HUES6 (cell line): ENCODE data around the gene TRIM40.

ENCODE experiments used
- H3K27ac ChIP-seq: 2 replicates; pipeline ENCODE4 v1.7.0; 2013; ENCODE audit warnings: low read depth, mild to moderate bottlenecking, low read length, inconsistent platforms
- H3K27me3 ChIP-seq: 2 replicates; pipeline ENCODE4 v1.6.1; 2013; ENCODE audit warnings: low read length; ENCODE audit not compliant: control insufficient read depth, insufficient read depth
- H3K36me3 ChIP-seq: 2 replicates; pipeline ENCODE4 v1.6.1; 2013; ENCODE audit warnings: low read length; ENCODE audit not compliant: control insufficient read depth, insufficient read depth
- H3K4me1 ChIP-seq: 2 replicates; pipeline ENCODE4 v1.6.1; 2013; ENCODE audit warnings: low read length; ENCODE audit not compliant: control insufficient read depth, insufficient read depth
- H3K4me3 ChIP-seq: 2 replicates; pipeline ENCODE4 v1.5.1; 2013; ENCODE audit warnings: low read depth, low read length
- H3K9ac ChIP-seq: one replicate; pipeline ENCODE4 v1.6.1; 2013; ENCODE audit warnings: mild to moderate bottlenecking, low read length
- H3K9me3 ChIP-seq: 2 replicates; pipeline ENCODE4 v1.6.1; 2013; ENCODE audit warnings: low read depth, low read length; ENCODE audit not compliant: control insufficient read depth, insufficient read depth

TRIM40 gene

GRCh38 chr6:30101444-30102413 lies 34.2 kb upstream of the TRIM40 start:
- Histone ChIP-seq H3K27ac (no peak overlapping the region), H3K36me3 (no peaks in the 10 kb centered on the region), H3K27me3 (peaks cover 91% of the 10 kb centered on the region), H3K9me3 (no peaks in the 10 kb centered on the region), H3K9ac (peak overlapping the region; percentile 25), H3K4me3 (peak overlapping the region; percentile 67), H3K4me1 (peaks cover 27% of the 10 kb centered on the region)

DNA sequence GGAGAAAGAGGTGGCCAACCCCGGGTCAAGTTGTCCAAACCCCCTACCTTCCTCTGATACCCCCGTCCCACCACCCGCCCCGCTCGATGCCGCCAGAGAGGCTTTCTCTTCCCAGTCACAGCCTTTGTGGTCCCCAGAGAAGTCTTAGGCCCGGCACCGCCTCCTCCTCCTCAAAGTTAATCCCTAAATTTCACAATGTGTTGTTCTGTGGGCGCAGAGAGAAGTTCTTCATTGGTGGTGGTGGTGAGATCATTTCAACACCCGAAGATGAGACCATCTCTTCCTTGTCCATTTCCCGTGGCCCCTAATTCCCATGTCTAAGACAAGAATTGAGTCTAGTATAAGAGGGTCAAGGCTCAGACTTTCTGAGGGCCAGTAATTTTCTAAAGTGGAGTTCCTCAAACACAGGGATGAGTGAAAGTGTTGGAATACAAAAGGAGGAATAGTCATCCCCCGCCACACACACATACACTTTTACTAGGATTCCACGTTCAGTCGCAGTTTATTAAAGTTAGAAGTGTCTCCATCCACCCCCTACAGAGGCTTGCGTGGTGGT lies 33.4 kb upstream of the TRIM40 start:
- H3K9ac ChIP-seq, result no peak overlapping the region
- peaks cover 27% of the 10 kb centered on the region for H3K4me1 ChIP-seq
- no peaks in the 10 kb centered on the region for H3K36me3 ChIP-seq
- H3K27ac ChIP-seq, result no peak overlapping the region
- H3K27me3 ChIP-seq, result peaks cover 83% of the 10 kb centered on the region
- H3K4me3 ChIP-seq, result peak overlapping the region; percentile 67
- H3K9me3 ChIP-seq, result no peaks in the 10 kb centered on the region

GRCh38 chr6:30102970-30103871 lies 32.7 kb upstream of the TRIM40 start:
- Histone ChIP-seq H3K9ac (peak overlapping the region; percentile 4), H3K4me1 (peaks cover 27% of the 10 kb centered on the region), H3K36me3 (no peaks in the 10 kb centered on the region), H3K27ac (no peak overlapping the region), H3K27me3 (peaks cover 76% of the 10 kb centered on the region), H3K4me3 (peak overlapping the region; percentile 72), H3K9me3 (no peaks in the 10 kb centered on the region)

- H3K9ac ChIP-seq, result peak overlapping the region; percentile 4
- no peaks in the 10 kb centered on the region for H3K36me3 ChIP-seq
- peak overlapping the region; percentile 72 for H3K4me3 ChIP-seq
- H3K27me3 ChIP-seq, result peaks cover 75% of the 10 kb centered on the region
- peaks cover 27% of the 10 kb centered on the region for H3K4me1 ChIP-seq
- H3K9me3 ChIP-seq, result no peaks in the 10 kb centered on the region
- no peak overlapping the region for H3K27ac ChIP-seq
These were observed 32.1 kb upstream of the TRIM40 start for GRCh38 chr6:30103872-30104179.

DNA sequence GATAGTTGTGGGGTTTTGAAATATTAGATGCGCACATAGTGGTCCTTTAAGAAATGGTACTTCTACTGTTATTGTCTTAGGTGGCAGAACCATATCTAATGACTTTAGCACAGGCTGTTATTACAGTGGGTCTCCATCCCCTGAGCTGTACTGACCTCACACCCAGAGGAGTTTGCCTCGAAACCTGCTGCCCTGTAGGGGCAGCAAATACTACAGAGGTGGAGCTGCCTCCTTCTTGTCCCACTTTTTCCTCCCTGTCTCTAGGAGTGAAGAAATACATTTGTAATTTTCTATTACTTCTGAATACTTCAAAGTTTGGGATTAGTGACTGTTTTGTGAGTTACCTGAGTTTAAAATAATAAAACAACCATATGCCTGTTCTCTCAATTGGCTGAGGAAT lies 31.3 kb upstream of the TRIM40 start:
- Histone ChIP-seq H3K9ac (no peak overlapping the region), H3K9me3 (no peaks in the 10 kb centered on the region), H3K4me1 (peaks cover 27% of the 10 kb centered on the region), H3K36me3 (no peaks in the 10 kb centered on the region), H3K4me3 (no peak overlapping the region), H3K27ac (no peak overlapping the region), H3K27me3 (peaks cover 72% of the 10 kb centered on the region)

GRCh38 chr6:30111266-30111856 lies 24.6 kb upstream of the TRIM40 start:
- H3K27me3 ChIP-seq, result peaks cover 52% of the 10 kb centered on the region
- no peaks in the 10 kb centered on the region for H3K9me3 ChIP-seq
- no peak overlapping the region for H3K27ac ChIP-seq
- H3K4me1 ChIP-seq, result no peaks in the 10 kb centered on the region
- no peak overlapping the region for H3K9ac ChIP-seq
- no peaks in the 10 kb centered on the region for H3K36me3 ChIP-seq
- H3K4me3 ChIP-seq, result no peak overlapping the region

DNA sequence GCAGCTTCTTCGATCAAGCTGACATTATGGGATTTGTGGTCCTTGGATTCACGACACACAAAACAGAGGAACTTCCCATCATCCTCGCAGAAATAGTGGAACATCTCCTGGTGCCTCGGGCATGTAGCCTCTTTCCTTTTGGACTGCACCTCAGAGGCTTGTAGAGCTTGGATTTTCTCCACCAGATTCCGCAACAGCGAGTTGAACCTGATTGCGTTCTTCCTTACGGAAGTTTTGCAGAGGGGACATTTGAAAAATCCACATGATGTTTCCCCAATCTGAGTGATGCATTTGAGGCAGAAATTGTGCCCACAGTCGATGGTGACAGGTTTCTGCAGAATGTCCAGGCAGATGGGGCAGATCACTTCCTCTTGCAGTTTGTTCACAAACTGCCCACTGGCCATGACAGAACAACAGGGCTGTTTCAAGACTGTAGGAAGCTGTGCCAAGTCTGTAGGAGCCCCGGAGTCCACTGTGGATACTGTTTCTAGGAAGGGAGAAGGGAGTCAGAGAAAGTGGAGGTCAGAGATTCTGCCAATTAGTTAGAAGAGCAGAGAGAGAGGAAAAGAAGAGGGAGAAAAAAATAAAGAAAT lies 23.4 kb upstream of the TRIM40 start:
- H3K4me1 ChIP-seq, result no peaks in the 10 kb centered on the region
- H3K4me3 ChIP-seq, result no peak overlapping the region
- H3K9me3 ChIP-seq, result no peaks in the 10 kb centered on the region
- no peak overlapping the region for H3K27ac ChIP-seq
- H3K27me3 ChIP-seq, result peaks cover 52% of the 10 kb centered on the region
- H3K9ac ChIP-seq, result no peak overlapping the region
- H3K36me3 ChIP-seq, result no peaks in the 10 kb centered on the region

GRCh38 chr6:30113003-30113759 lies 22.8 kb upstream of the TRIM40 start, which contains the start of gene TRIM31:
Gene TRIM31 (minus strand): TSS chr6:30113090. CDS start chr6:30112805, 285 bp downstream.
- H3K9ac ChIP-seq, result no peak within 1 kb of the TSS
- H3K27ac ChIP-seq, result no peak within 1 kb of the TSS
- H3K27me3 ChIP-seq, result peaks cover 52% of the 10 kb centered on the region
- no peaks in the 10 kb centered on the region for H3K36me3 ChIP-seq
- H3K9me3 ChIP-seq, result no peaks in the 10 kb centered on the region
- H3K4me1 ChIP-seq, result no peaks in the 10 kb centered on the region
- no peak within 1 kb of the TSS for H3K4me3 ChIP-seq

GRCh38 chr6:30113841-30114240 lies 22.1 kb upstream of the TRIM40 start:
- Histone ChIP-seq H3K9me3 (no peaks in the 10 kb centered on the region), H3K4me1 (no peaks in the 10 kb centered on the region), H3K36me3 (no peaks in the 10 kb centered on the region), H3K4me3 (no peak overlapping the region), H3K27me3 (peaks cover 47% of the 10 kb centered on the region), H3K9ac (no peak overlapping the region), H3K27ac (no peak overlapping the region)

GRCh38 chr6:30116724-30117123 lies 19.2 kb upstream of the TRIM40 start:
- Histone ChIP-seq H3K36me3 (no peaks in the 10 kb centered on the region), H3K27ac (no peak overlapping the region), H3K4me3 (no peak overlapping the region), H3K4me1 (no peaks in the 10 kb centered on the region), H3K9me3 (no peaks in the 10 kb centered on the region), H3K27me3 (peaks cover 26% of the 10 kb centered on the region), H3K9ac (no peak overlapping the region)
